ENCODE measurements around the gene PIP5KL1. TPM values are rescaled to one million over a fixed set of nuclear protein-coding genes. Genes with fewer than 3 reads are reported as not detected.

PIP5KL1 gene
- total RNA-seq, 2 donors from 2014 or later: 3.1 to 16.5 TPM

GRCh38 chr9:127897193-127897692 is 33.3 kb downstream of the PIP5KL1 start:
- DNase-seq (ENCODE audit: low spot score): no peak
- TF ChIP-seq POLR2A (IDR thresholded peaks at IDR 0.05): no peak
- TF ChIP-seq, protein P1, sequence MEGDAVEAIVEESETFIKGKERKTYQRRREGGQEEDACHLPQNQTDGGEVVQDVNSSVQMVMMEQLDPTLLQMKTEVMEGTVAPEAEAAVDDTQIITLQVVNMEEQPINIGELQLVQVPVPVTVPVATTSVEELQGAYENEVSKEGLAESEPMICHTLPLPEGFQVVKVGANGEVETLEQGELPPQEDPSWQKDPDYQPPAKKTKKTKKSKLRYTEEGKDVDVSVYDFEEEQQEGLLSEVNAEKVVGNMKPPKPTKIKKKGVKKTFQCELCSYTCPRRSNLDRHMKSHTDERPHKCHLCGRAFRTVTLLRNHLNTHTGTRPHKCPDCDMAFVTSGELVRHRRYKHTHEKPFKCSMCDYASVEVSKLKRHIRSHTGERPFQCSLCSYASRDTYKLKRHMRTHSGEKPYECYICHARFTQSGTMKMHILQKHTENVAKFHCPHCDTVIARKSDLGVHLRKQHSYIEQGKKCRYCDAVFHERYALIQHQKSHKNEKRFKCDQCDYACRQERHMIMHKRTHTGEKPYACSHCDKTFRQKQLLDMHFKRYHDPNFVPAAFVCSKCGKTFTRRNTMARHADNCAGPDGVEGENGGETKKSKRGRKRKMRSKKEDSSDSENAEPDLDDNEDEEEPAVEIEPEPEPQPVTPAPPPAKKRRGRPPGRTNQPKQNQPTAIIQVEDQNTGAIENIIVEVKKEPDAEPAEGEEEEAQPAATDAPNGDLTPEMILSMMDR (IDR thresholded peaks at IDR 0.05): no peak
- TF ChIP-seq POLR2AphosphoS5 (IDR thresholded peaks at IDR 0.05): no peak
- intact Hi-C loops (cut with DNase I): loop anchor here (1.0 kb wide), 1 partner anchor 20 kb away; the partner anchor contains the start of gene AK1
- 18% methylated on average over 19 of the region's 19 CpGs for WGBS
- Histone ChIP-seq H3K27me3 (replicated peaks; ENCODE audit: insufficient read depth) (no peaks in the 10 kb centered on the region), H3K4me1 (replicated peaks) (no peaks in the 10 kb centered on the region), H3K36me3 (peaks cover 8 to 21% of the 10 kb centered on the region in 2 donors), H3K4me3 (peak overlapping the region in 1 of 2 donors; percentile 2), H3K9me3 (no peaks in the 10 kb centered on the region), H3K27ac (peak overlapping the region; percentile 80 to 82)

- 61% methylated on average over 16 of the region's 16 CpGs for WGBS
- H3K27ac ChIP-seq: peak overlapping the region; percentile 80 to 82
- no peaks in the 10 kb centered on the region for H3K27me3 ChIP-seq (replicated peaks; ENCODE audit: insufficient read depth)
- no peaks in the 10 kb centered on the region for H3K9me3 ChIP-seq
- intact Hi-C loops (cut with DNase I): loop anchor here (1.0 kb wide), 1 partner anchor 19 kb away; the partner anchor contains the start of gene AK1
- TF ChIP-seq, protein P1 (IDR thresholded peaks at IDR 0.05): no peak
- TF ChIP-seq POLR2AphosphoS5 (IDR thresholded peaks at IDR 0.05): no peak
- TF ChIP-seq POLR2A (IDR thresholded peaks at IDR 0.05): no peak
- H3K4me1 ChIP-seq (replicated peaks): no peaks in the 10 kb centered on the region
- no peak overlapping the region for H3K4me3 ChIP-seq
- DNase-seq (ENCODE audit: low spot score): no peak
- peaks cover 8 to 21% of the 10 kb centered on the region in 2 donors for H3K36me3 ChIP-seq
Measured at GRCh38 chr9:127896395-127897192, 34.0 kb downstream of the PIP5KL1 start.

- intact Hi-C loops (cut with DNase I): no loop called here
- no peaks in the 10 kb centered on the region for H3K27me3 ChIP-seq (replicated peaks; ENCODE audit: insufficient read depth)
- H3K4me1 ChIP-seq (replicated peaks): no peaks in the 10 kb centered on the region
- peaks cover 8 to 21% of the 10 kb centered on the region in 2 donors for H3K36me3 ChIP-seq
- no peak overlapping the region for H3K4me3 ChIP-seq
- no peak for DNase-seq (ENCODE audit: low spot score)
- H3K27ac ChIP-seq: no peak overlapping the region
- TF ChIP-seq POLR2A (IDR thresholded peaks at IDR 0.05): no peak
- TF ChIP-seq POLR2AphosphoS5 (IDR thresholded peaks at IDR 0.05): no peak
- TF ChIP-seq, protein P1 (IDR thresholded peaks at IDR 0.05): no peak
- 95% methylated on average over 8 of the region's 8 CpGs for WGBS
- H3K9me3 ChIP-seq: no peaks in the 10 kb centered on the region
Measured at GRCh38 chr9:127895811-127896210, 34.8 kb downstream of the PIP5KL1 start.

GRCh38 chr9:127893392-127893791 is 37.2 kb downstream of the PIP5KL1 start:
- Histone ChIP-seq H3K4me3 (no peak overlapping the region), H3K4me1 (replicated peaks) (no peaks in the 10 kb centered on the region), H3K36me3 (peaks cover 8 to 21% of the 10 kb centered on the region in 2 donors), H3K9me3 (no peaks in the 10 kb centered on the region), H3K27ac (no peak overlapping the region), H3K27me3 (replicated peaks; ENCODE audit: insufficient read depth) (no peaks in the 10 kb centered on the region)
- TF ChIP-seq, protein P1 (IDR thresholded peaks at IDR 0.05): no peak
- no peak for TF ChIP-seq POLR2A (IDR thresholded peaks at IDR 0.05)
- no peak for TF ChIP-seq POLR2AphosphoS5 (IDR thresholded peaks at IDR 0.05)
- intact Hi-C loops (cut with DNase I): no loop called here
- DNase-seq (ENCODE audit: low spot score): no peak
- WGBS: 94% methylated on average over 4 of the region's 4 CpGs

All from prostate gland (tissue), 2 donors.